GM08714 (cell line): ENCODE measurements around the gene CLEC6A.
"Not testable (repeated sequence)": the region's sequence is repeated elsewhere in the genome, so short reads cannot be mapped to it uniquely, and the experiment has no call there.

ENCODE experiments used
- H3K4me3 ChIP-seq: fragments of 200-500 bp; sonication (Bioruptor generic); 2 replicates; pipeline ENCODE4 v1.5.1; 2014; ENCODE audit warnings: mild to moderate bottlenecking, low read length, inconsistent platforms
- ZNF274 ChIP-seq: IDR thresholded peaks from 2 replicates; pipeline ENCODE4 v1.6.1; 2012; ENCODE audit warnings: mild to moderate bottlenecking, low read depth, low read length

The CLEC6A gene

DNA sequence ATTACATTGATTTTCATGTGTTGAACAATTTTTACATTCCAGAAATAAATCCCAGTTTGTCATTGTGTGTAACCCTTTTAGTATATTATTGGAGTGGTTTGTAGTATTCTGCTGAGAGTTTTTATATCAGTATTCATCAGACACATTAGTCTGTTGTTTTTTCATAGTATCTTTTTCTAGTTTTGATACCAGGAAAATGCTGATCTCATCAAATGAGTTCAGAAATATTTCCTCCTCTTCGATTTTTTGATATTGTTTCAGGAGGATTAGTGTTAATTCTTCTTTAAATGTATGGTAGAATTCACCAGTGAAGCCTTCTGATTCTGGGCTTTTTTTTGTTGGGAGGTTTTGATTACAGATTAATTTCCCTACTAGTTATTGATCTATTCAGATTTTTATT lies 15.3 kb downstream of the CLEC6A start:
- no peak overlapping the region for H3K4me3 ChIP-seq
- TF ChIP-seq ZNF274, result no peak

DNA sequence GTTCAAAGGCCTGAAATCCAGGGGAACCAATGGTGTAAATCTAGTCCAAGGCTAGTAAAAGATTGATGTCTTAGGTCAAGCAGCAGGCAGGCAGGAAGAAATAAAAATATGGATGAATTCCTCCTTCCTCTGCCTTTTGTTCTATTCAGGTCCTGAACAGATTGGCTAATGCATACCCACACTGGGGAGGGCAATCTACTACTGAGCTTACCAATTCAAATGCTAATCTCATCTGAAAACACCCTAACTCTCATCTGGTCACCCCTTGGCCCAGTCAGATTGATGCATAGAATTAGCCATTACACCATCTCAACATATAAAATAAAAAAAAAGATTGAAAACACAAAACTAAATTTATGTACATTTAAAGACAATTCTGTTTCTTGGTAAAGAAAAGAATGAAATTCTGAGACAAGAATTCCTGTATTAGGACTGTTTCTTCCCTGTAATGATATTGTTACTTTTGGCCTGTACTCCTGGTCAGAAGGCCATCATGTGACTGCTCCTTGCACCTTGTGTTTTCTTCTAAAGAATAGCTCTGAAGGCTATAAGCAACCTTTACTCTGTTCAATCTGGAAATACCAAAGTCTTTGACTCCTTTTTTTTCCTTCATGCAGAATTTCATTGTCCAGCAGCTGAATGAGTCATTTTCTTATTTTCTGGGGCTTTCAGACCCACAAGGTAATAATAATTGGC lies 19.9 kb downstream of the CLEC6A start:
- no peak for TF ChIP-seq ZNF274
- no peak overlapping the region for H3K4me3 ChIP-seq

DNA sequence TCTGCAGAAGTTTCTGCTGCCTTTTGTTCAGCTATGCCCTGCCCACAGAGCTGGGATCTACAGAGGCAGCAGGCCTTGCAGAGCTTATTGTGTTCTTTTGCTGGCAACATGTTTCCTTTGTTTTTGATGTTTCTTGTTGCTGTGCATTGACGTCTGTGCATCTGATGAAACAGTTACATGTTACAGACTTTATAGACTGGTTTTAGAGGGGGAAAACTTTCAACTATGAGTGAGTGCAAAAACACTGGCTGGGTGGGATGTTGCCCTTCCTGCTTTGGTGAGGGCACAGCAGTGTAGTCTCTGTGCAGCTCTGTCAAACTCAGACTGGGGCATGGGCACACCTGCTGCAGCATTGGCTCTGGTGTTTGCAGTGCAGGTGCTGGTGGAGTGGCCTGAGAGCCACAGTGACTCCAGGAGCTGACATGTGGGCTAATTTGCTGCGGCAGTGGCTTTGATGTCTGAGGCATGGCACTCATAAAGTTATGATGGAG lies 26.9 kb downstream of the CLEC6A start:
- TF ChIP-seq ZNF274, result no peak
- no peak overlapping the region for H3K4me3 ChIP-seq

DNA sequence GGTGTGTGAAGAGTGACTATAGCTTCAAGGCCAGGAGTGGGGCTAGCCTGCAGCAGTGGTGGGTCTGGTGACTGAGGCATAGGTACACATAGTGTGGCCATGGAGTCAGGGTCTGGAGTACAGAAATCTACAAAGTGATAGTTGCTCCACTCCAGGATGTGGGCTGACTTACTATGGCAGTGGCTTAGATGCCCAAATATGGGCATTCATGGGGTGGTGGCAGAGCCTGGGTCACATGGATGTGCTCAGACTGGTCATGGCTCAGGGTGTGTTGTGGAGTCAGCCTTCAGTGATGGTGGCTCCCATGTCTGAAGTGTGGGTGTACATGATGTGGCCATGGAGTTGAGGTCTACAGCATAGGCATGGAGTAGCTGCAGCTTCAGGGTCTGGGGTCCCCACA lies 27.3 kb downstream of the CLEC6A start:
- no peak for TF ChIP-seq ZNF274
- no peak overlapping the region for H3K4me3 ChIP-seq

DNA sequence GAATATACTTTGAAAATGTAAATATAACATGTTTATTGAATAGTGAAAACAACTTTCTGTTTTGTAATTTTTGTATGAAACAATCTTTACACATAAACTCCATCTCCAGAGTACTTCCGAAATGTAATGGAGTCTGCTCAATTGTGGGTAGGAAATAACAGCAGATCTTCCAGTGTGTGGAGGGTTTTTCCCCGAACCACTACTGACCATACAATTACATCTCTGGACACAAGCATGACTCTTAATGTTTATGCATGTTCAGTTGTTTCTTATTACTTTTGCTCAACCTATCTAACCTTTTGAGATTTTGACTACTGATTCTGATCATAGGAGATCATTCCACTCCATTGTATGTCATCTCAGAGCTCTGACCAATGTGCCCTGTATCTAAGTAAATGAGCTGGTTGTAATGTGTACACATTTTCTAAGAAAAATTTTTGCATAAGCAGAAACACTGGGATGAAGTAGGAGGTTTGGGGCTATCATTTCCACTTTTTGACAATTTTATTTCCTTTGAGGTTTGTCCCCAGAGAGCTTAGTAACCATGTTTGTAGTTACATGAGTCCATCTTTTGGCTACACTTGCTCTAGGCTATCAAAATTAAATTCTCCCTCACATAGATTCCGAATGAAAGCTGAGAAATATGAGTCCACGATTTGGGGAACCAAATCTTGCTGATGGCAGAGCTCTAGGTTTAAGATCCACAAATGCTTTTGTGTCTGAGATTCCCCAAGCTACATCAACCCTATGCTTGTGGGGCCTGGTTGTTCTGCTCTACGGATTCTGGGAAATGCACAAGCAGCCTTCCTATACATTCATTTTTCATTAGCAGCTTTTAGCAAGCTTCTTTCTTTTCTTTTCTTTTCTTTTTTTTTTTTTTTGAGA lies 36.1 kb downstream of the CLEC6A start:
- H3K4me3 ChIP-seq, result no peak overlapping the region
- TF ChIP-seq ZNF274, result no peak

- H3K4me3 ChIP-seq, result no peak overlapping the region
- no peak for TF ChIP-seq ZNF274
Observed at GRCh38 chr12:8493084-8493483, 37.3 kb downstream of the CLEC6A start.

GRCh38 chr12:8495671-8496070 lies 39.9 kb downstream of the CLEC6A start:
- not testable (repeated sequence) for H3K4me3 ChIP-seq

GRCh38 chr12:8496074-8496473 lies 40.3 kb downstream of the CLEC6A start:
- H3K4me3 ChIP-seq, result not testable (repeated sequence)

DNA sequence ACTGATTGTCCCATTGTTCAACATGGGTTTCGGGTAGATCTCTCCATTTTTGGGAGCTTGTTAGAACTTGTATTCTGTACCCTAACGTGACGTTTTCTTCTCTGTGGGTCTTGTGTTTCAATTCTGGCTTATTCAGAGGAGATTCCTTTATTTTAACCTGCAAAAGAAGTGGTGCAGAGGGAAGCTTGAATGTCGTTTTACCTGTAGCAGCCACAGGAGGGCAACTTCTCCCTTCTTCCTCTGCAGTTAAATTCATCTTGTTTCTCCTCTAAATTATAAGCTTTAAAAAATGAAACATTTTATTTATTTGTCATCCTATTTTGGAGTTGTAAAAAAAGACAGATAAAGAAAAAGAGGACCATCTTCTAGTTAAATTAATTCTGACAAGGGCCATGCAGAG lies 43.9 kb downstream of the CLEC6A start:
- no peak overlapping the region for H3K4me3 ChIP-seq
- no peak for TF ChIP-seq ZNF274

DNA sequence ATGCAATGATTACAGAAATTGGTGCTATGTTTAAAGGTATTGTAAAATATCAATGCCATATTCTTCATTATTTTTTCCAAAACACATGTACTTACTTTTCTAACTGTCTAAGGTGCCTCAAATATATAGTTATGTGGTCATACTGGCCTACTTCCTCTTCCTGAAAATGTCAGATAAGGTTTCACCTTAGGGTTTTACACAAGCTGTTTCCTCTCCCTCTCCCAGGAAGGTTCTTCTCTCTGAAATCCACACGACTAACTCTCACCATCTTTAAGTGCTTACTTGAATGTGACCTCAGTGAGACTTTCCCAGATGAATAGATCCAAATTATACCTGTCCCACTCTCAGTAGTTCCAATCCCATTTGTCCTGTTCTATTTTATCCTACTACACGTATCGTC lies 46.0 kb downstream of the CLEC6A start:
- TF ChIP-seq ZNF274, result no peak
- H3K4me3 ChIP-seq, result no peak overlapping the region

GRCh38 chr12:8504351-8504750 lies 48.6 kb downstream of the CLEC6A start:
- TF ChIP-seq ZNF274, result no peak
- no peak overlapping the region for H3K4me3 ChIP-seq

DNA sequence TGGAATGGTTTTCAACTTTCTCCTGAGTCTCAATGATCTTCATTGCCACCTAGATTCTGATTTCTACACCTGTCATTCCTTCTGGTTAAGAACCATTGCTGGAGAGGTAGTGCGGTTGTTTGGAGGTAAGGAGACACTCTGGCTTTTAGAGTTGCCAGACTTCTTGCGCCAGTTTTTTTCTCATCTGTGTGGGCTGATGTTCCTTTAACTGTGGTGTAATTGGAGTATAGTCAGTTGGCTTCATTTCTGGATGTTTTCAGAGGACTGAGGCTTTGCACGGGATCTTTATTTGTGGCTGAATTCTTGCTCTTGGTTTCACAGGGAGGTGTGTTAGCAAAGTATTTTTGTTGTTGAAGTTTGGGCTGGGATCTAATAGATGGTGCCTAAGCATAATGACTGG lies 51.8 kb downstream of the CLEC6A start:
- no peak for TF ChIP-seq ZNF274
- no peak overlapping the region for H3K4me3 ChIP-seq

GRCh38 chr12:8508223-8508622 lies 52.5 kb downstream of the CLEC6A start:
- TF ChIP-seq ZNF274, result no peak

GRCh38 chr12:8508910-8509841 lies 53.4 kb downstream of the CLEC6A start:
- TF ChIP-seq ZNF274, result no peak
- H3K4me3 ChIP-seq, result no peak overlapping the region

More at GRCh38 chr12:8508223-8508622, 52.5 kb downstream of the CLEC6A start:
- H3K4me3 ChIP-seq, result no peak overlapping the region
